Colonic mucosa (tissue), 4 donors: ENCODE results near the gene DLGAP4. TPM values are rescaled to one million over a fixed set of nuclear protein-coding genes. Genes with fewer than 3 reads are reported as not detected.
A peak's percentile ranks its signal among the peaks of the same experiment; 100 is the strongest.

ENCODE experiments used
- DNase-seq: peaks from one replicate; pipeline ENCODE4 v3.0.0-alpha.2; 2020
- H3K27ac ChIP-seq: fragments of 200-600 bp; one replicate; pipeline ENCODE4 v1.8.0; 2021
- H3K27me3 ChIP-seq: fragments of 200-600 bp; one replicate; pipeline ENCODE4 v1.8.0; 2021
- H3K36me3 ChIP-seq: fragments of 200-600 bp; one replicate; pipeline ENCODE4 v1.8.0; 2021
- H3K4me1 ChIP-seq: fragments of 200-600 bp; one replicate; pipeline ENCODE4 v1.8.0; 2021; ENCODE audit warnings: mild to moderate bottlenecking
- H3K4me3 ChIP-seq: fragments of 200-600 bp; one replicate; pipeline ENCODE4 v1.8.0; 2021
- H3K9ac ChIP-seq, 2 donors: one replicate each; pipeline ENCODE4 v1.7.0; 2013; ENCODE audit warnings: control low read depth in 2 of 2, low read depth in 2 of 2, low read length in 2 of 2
- H3K9me3 ChIP-seq: fragments of 200-600 bp; one replicate; pipeline ENCODE4 v1.8.0; 2021
- CTCF ChIP-seq: fragments of 200-600 bp; IDR thresholded peaks from one replicate; pipeline ENCODE4 v1.8.0; 2022; ENCODE audit warnings: antibody characterized with exemption, mild to moderate bottlenecking
- intact Hi-C: fragments of 100-400 bp; cut with DNase I; formaldehyde crosslinking; loops from one replicate; pipeline ENCODE4 v1.14.1; 2022
- total RNA-seq, 2 donors: library from RNA; stranded (reverse); fragmentation: NEBNext Ultra II Directional in 1 of 2; extraction: Animal tissue kit (Norgen Biotek cat#: 25700) in 1 of 2; gene quantifications; one replicate each; pipeline ENCODE4 v1.2.1, GENCODE V29; 2021
- donor health status: healthy.
- donor health status: DM: no; HTN: no; CAD: no.
- donor health status: DM: no; HTN: no; CAD: no.

DLGAP4 gene
- total RNA-seq, 2 donors from 2014 or later: 43.1 to 48.6 TPM

- no peaks in the 10 kb centered on the region for H3K27me3 ChIP-seq
- peaks cover 16% of the 10 kb centered on the region for H3K4me1 ChIP-seq
- peak overlapping the region; percentile 88 for H3K27ac ChIP-seq
- no peaks in the 10 kb centered on the region for H3K9me3 ChIP-seq
- no peaks in the 10 kb centered on the region for H3K36me3 ChIP-seq
- intact Hi-C loops: no loop called here
- peak overlapping the region; percentile 84 to 87 for H3K9ac ChIP-seq
- no peak for TF ChIP-seq CTCF
- peak overlapping the region; percentile 55 for H3K4me3 ChIP-seq
- DNase-seq: peak; percentile 94
These were observed 154.8 kb downstream of the DLGAP4 start for GRCh38 chr20:36460648-36461599.

- Histone ChIP-seq H3K4me3 (peak overlapping the region; percentile 55), H3K36me3 (no peaks in the 10 kb centered on the region), H3K9me3 (no peaks in the 10 kb centered on the region), H3K4me1 (peaks cover 24% of the 10 kb centered on the region), H3K27ac (peak overlapping the region; percentile 77), H3K27me3 (no peaks in the 10 kb centered on the region), H3K9ac (peak overlapping the region; percentile 92 to 99)
- intact Hi-C loops: no loop called here
- peak; percentile 57 for DNase-seq
- TF ChIP-seq CTCF: no peak
These were observed 155.7 kb downstream of the DLGAP4 start for GRCh38 chr20:36461600-36462439.

GRCh38 chr20:36462440-36463211 is 156.5 kb downstream of the DLGAP4 start:
- H3K4me3 ChIP-seq: peak overlapping the region; percentile 55
- peak; percentile 42 for DNase-seq
- H3K4me1 ChIP-seq: peaks cover 30% of the 10 kb centered on the region
- peak overlapping the region; percentile 92 to 99 for H3K9ac ChIP-seq
- H3K27me3 ChIP-seq: no peaks in the 10 kb centered on the region
- no peaks in the 10 kb centered on the region for H3K9me3 ChIP-seq
- H3K27ac ChIP-seq: peak overlapping the region; percentile 77
- H3K36me3 ChIP-seq: no peaks in the 10 kb centered on the region
- TF ChIP-seq CTCF: no peak
- intact Hi-C loops: no loop called here

DNA sequence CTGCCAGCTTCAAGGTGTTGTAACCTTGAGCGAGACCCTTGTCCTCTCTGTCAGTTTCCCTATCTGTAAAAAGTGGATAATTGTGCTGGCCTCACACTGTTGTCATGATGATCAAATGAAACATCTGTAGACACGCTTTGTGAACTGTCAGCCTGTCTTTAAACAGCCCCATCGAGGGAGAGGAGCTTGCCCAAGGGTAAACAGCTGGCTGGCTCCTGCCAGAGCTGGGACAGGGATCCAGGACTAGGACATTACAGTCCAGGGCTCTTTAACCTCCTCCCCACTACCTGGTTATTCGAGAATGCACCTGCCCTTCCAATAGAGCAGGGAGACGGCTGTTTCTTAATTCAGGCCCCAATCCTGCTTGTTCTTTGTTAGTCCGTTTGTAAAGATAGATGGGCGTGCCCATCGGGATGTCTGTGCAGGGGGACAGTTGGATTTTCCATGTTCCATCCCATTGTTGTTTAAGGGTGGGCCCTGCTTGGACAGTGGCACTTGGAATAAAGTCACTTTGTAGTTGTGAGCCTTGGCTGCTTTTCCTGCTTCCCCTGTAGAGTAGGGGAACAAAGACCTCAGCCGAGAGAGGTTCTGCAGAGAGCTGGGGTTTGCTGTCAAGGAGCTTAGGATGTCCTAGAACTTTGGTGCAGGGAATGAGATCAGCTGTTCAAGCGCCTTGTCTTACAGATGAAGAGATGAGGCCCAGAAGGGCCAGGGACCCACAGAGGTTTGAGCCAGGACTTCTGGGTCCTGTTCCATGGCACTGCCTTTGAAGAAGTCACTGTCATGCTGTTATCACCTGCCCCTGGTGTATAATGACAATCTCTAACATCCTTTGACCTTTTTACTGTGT is 157.3 kb downstream of the DLGAP4 start:
- intact Hi-C loops: no loop called here
- no peaks in the 10 kb centered on the region for H3K27me3 ChIP-seq
- H3K4me1 ChIP-seq: peaks cover 38% of the 10 kb centered on the region
- TF ChIP-seq CTCF: no peak
- peak overlapping the region; percentile 92 to 99 for H3K9ac ChIP-seq
- H3K36me3 ChIP-seq: no peaks in the 10 kb centered on the region
- H3K4me3 ChIP-seq: peak overlapping the region; percentile 55
- no peaks in the 10 kb centered on the region for H3K9me3 ChIP-seq
- peak; percentile 27 for DNase-seq
- peak overlapping the region; percentile 77 for H3K27ac ChIP-seq
